ENCODE results near the gene CAMK1. TPM values are rescaled to one million over a fixed set of nuclear protein-coding genes. Genes with fewer than 3 reads are reported as not detected.

Gene CAMK1
- total and polyA plus RNA-seq, 2 donors (not counting 1 experiment from before 2014, with no cell fraction given), result 27.7 to 64.2 TPM

GRCh38 chr3:9815986-9816385 is 46.2 kb upstream of the CAMK1 start:
- TF ChIP-seq CTCF (conservative IDR thresholded peaks at IDR 0.05 in 1 of 2, IDR thresholded peaks at IDR 0.05 in 1 of 2; ENCODE audit: low read depth in 1 of 2, low read length in 2 of 2) (no peak), EZH2 (IDR thresholded peaks at IDR 0.05; ENCODE audit: low read length, missing control alignments) (no peak)
- Histone ChIP-seq H3K4me1 (ENCODE audit: control insufficient read depth, extremely low read depth, insufficient read depth, low read length) (no peaks in the 10 kb centered on the region), H3K4me3 (replicated peaks in 1 of 4; ENCODE audit: control extremely low read depth in 1 of 4, insufficient read depth in 1 of 4, low read depth in 3 of 4, low read length in 4 of 4) (no peak overlapping the region)

GRCh38 chr3:9812870-9813483 is 43.2 kb upstream of the CAMK1 start:
- Histone ChIP-seq H3K27ac (ENCODE audit: insufficient read depth, low read length) (no peak overlapping the region), H3K36me3 (ENCODE audit: control insufficient read depth, insufficient read depth, low read length) (no peaks in the 10 kb centered on the region), H3K4me1 (ENCODE audit: control insufficient read depth, extremely low read depth, insufficient read depth, low read length) (peaks cover 3% of the 10 kb centered on the region), H2AFZ (ENCODE audit: low read length) (no peak overlapping the region), H3K27me3 (ENCODE audit: control insufficient read depth, insufficient read depth, low read length) (no peaks in the 10 kb centered on the region), H3K9ac (ENCODE audit: insufficient read depth, low read length) (no peak overlapping the region), H3K9me3 (ENCODE audit: control insufficient read depth, insufficient read depth, low read depth, low read length) (no peaks in the 10 kb centered on the region), H4K20me1 (ENCODE audit: control insufficient read depth, extremely low read depth, insufficient read depth, low read length) (no peaks in the 10 kb centered on the region), H3K79me2 (ENCODE audit: control insufficient read depth, insufficient read depth, low read length) (no peaks in the 10 kb centered on the region), H3K4me3 (replicated peaks in 1 of 4; ENCODE audit: control extremely low read depth in 1 of 4, insufficient read depth in 1 of 4, low read depth in 3 of 4, low read length in 4 of 4) (no peak overlapping the region), H3K4me2 (ENCODE audit: extremely low read depth, insufficient read depth, low read length) (no peak overlapping the region)
- DNase-seq (ENCODE audit: low read depth in 2 of 2), result no peak
- no peak for TF ChIP-seq EZH2 (IDR thresholded peaks at IDR 0.05; ENCODE audit: low read length, missing control alignments)
- no peak for TF ChIP-seq CTCF (conservative IDR thresholded peaks at IDR 0.05 in 1 of 2, IDR thresholded peaks at IDR 0.05 in 1 of 2; ENCODE audit: low read depth in 1 of 2, low read length in 2 of 2)

More at GRCh38 chr3:9815986-9816385, 46.2 kb upstream of the CAMK1 start:
- Histone ChIP-seq H2AFZ (ENCODE audit: low read length) (no peak overlapping the region), H3K36me3 (ENCODE audit: control insufficient read depth, insufficient read depth, low read length) (no peaks in the 10 kb centered on the region), H3K9me3 (ENCODE audit: control insufficient read depth, insufficient read depth, low read depth, low read length) (no peaks in the 10 kb centered on the region), H3K27ac (ENCODE audit: insufficient read depth, low read length) (no peak overlapping the region), H3K79me2 (ENCODE audit: control insufficient read depth, insufficient read depth, low read length) (no peaks in the 10 kb centered on the region), H4K20me1 (ENCODE audit: control insufficient read depth, extremely low read depth, insufficient read depth, low read length) (no peaks in the 10 kb centered on the region), H3K9ac (ENCODE audit: insufficient read depth, low read length) (no peak overlapping the region), H3K4me2 (ENCODE audit: extremely low read depth, insufficient read depth, low read length) (no peak overlapping the region), H3K27me3 (ENCODE audit: control insufficient read depth, insufficient read depth, low read length) (no peaks in the 10 kb centered on the region)
- DNase-seq (ENCODE audit: low read depth in 2 of 2), result no peak

GRCh38 chr3:9810846-9811245 is 41.1 kb upstream of the CAMK1 start:
- H3K9ac ChIP-seq (ENCODE audit: insufficient read depth, low read length), result no peak overlapping the region
- no peaks in the 10 kb centered on the region for H3K9me3 ChIP-seq (ENCODE audit: control insufficient read depth, insufficient read depth, low read depth, low read length)
- no peaks in the 10 kb centered on the region for H3K27me3 ChIP-seq (ENCODE audit: control insufficient read depth, insufficient read depth, low read length)
- H3K4me2 ChIP-seq (ENCODE audit: extremely low read depth, insufficient read depth, low read length), result peak overlapping the region; percentile 82
- H2AFZ ChIP-seq (ENCODE audit: low read length), result no peak overlapping the region
- DNase-seq (ENCODE audit: low read depth in 2 of 2), result no peak
- no peak for TF ChIP-seq CTCF (conservative IDR thresholded peaks at IDR 0.05 in 1 of 2, IDR thresholded peaks at IDR 0.05 in 1 of 2; ENCODE audit: low read depth in 1 of 2, low read length in 2 of 2)
- TF ChIP-seq EZH2 (IDR thresholded peaks at IDR 0.05; ENCODE audit: low read length, missing control alignments), result no peak
- H4K20me1 ChIP-seq (ENCODE audit: control insufficient read depth, extremely low read depth, insufficient read depth, low read length), result no peaks in the 10 kb centered on the region
- H3K36me3 ChIP-seq (ENCODE audit: control insufficient read depth, insufficient read depth, low read length), result peaks cover 7% of the 10 kb centered on the region
- peaks cover 3% of the 10 kb centered on the region for H3K4me1 ChIP-seq (ENCODE audit: control insufficient read depth, extremely low read depth, insufficient read depth, low read length)
- no peak overlapping the region for H3K27ac ChIP-seq (ENCODE audit: insufficient read depth, low read length)
- peak overlapping the region in 2 of 4 experiments; percentile 58 to 68 for H3K4me3 ChIP-seq (replicated peaks in 1 of 4; ENCODE audit: control extremely low read depth in 1 of 4, insufficient read depth in 1 of 4, low read depth in 3 of 4, low read length in 4 of 4)
- H3K79me2 ChIP-seq (ENCODE audit: control insufficient read depth, insufficient read depth, low read length), result no peaks in the 10 kb centered on the region
